RPMI8226 (cell line): ENCODE data around the gene UPF1.

ENCODE experiments used
- DNase-seq: peaks from one replicate; pipeline ENCODE4 v3.0.0-alpha.2; 2015

The UPF1 gene

DNA sequence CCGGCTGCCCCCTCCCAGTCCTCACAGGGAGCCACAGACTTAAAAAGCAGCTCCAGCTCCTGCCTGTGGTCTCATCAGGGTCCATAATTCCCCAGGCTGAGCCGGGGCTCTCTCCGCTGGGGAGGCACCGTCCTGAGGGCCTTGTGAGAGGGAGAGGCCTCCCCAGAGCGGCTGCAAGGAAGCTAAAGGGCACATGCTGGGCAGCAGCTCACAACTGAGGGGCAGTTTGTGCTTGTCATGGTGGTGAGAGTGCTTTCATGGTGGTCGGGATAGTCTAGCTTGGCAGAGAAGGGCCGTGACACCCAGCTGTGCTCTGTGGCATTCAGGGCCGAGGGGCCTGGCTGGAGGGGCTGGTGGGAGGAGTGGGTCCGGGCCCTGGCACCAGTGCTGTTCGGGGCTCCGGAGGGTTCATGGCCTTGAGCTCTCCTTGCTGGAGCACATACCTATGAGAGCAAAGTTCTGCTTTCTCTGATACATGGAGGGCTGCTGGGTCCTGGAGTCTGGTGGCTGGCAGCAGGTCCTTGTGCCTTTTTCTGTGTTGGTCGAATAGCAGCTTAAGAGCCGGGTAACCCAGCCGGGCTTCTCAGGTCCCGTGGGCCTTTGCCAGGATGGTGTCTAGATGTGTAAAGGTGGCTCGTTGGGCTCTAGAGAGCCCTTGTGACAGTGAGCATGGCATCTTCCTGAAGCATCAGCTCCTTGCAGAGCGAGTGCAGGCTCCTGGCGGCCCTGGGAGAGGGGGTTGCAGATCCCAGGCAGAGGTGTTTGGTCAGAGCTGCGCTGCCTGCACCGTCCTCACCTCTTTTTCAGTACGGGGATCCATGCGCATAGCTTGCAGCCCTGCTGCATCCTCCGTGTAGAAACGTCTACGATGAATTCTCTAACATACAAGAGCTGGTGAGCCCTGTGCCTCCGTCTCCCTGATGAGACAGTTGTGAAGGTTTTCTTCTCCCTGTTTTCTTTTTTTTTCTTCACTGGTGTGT lies 8.8 kb downstream of the UPF1 start:
- DNase-seq = no peak

- no peak for DNase-seq
Observed at GRCh38 chr19:18841400-18841799, 9.6 kb downstream of the UPF1 start.

- DNase-seq = no peak
Observed at GRCh38 chr19:18842166-18842565, 10.4 kb downstream of the UPF1 start.

DNA sequence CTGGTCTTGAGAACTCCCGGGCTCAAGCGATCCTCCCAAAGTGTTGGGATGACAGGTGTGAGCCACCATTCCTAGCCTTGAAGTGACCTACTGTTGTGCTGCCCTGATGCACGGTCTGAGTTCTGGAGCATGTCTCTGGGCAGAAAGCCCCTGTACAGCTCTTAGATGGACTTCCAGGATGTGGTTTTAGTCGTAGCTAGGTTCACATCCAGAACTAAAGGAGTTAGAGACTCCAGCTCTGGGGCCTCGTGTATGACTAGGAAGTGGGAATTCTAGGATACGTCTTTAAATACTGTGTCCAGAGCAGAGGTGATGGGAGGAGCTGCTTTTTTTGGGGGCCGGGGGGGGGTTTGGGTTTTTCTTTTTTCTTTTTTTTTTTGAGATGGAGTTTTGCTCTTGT lies 12.2 kb downstream of the UPF1 start:
- DNase-seq = no peak

GRCh38 chr19:18844806-18845329 lies 13.1 kb downstream of the UPF1 start:
- no peak for DNase-seq

- DNase-seq = no peak
Observed at GRCh38 chr19:18845961-18846360, 14.2 kb downstream of the UPF1 start.

DNA sequence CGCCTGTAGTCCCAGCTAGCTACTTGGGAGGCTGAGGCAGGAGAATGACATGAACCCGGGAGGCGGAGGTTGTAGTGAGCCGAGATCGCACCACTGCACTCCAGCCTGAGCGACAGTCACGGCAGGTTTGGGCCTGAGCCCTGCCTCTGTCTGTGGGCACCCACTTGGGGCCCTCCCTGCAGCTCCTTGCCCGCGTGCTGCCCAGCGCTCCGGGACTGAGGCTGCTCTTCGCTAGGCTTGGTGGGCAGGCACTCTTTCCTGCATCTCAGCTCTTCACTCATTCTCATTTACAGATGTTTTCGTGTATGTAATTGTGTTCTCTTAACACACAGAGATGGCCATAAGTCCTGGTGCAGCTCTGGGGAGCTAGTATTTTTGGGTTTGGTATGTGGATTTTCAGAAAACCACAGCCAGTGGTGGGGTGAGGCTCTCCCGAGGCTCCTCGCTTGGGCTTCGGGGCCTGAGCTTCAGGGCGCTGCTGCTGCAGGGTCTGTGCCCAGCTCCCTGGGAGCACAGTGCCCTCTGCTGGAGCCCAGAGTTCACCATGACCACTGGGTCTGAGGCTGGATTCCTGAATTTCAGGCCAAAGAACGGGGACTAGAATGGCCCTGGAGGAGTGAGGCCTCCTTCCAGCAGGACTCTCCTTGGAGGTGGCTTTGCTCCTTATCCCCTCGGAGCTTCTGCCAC lies 15.2 kb downstream of the UPF1 start:
- DNase-seq = peak; percentile 66

- no peak for DNase-seq
Observed at GRCh38 chr19:18847549-18848463, 16.0 kb downstream of the UPF1 start.

GRCh38 chr19:18848878-18849661 lies 17.3 kb downstream of the UPF1 start:
- DNase-seq = no peak

GRCh38 chr19:18849838-18850400 lies 18.2 kb downstream of the UPF1 start:
- DNase-seq = no peak

DNA sequence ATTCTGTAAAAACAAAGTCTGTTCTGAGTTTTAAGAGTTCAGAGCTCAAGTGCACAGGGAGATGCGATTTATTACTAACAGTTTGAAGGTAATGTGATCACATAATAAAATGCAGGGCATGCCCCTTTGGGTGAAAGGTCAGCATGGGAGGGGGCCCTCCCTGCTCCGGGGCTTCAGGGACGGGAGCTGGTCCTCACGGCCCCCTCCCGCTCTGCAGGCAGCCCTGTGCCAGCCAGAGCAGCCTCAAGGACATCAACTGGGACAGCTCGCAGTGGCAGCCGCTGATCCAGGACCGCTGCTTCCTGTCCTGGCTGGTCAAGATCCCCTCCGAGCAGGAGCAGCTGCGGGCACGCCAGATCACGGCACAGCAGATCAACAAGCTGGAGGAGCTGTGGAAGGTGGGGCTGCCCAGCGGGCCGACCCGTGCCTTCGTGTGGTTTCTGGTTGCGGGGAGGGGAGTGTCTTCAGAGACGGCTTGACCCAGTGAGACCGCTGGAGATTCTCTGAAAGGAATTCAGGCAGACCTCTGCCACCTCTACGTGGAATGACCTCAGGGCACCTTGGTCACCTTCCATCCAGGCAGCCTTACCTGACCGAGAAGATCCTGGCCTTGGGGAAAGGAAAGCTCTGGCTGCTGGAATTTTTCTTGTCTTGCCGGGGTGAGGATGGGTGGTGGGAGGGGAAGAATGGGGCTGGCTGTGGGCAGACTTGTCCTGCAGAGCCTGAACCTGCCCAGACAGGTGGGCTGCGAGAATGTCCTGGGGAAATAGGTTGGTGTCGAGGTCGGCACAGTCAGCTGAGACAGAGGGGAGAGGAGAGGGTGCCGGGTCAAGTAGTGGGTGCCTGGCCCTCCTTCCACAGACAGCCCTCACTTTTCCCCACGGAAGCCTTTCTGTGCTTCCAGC lies 19.0 kb downstream of the UPF1 start:
- DNase-seq = no peak

GRCh38 chr19:18851673-18852325 lies 20.0 kb downstream of the UPF1 start:
- DNase-seq = no peak

GRCh38 chr19:18852648-18853047 lies 20.9 kb downstream of the UPF1 start:
- DNase-seq = no peak

DNA sequence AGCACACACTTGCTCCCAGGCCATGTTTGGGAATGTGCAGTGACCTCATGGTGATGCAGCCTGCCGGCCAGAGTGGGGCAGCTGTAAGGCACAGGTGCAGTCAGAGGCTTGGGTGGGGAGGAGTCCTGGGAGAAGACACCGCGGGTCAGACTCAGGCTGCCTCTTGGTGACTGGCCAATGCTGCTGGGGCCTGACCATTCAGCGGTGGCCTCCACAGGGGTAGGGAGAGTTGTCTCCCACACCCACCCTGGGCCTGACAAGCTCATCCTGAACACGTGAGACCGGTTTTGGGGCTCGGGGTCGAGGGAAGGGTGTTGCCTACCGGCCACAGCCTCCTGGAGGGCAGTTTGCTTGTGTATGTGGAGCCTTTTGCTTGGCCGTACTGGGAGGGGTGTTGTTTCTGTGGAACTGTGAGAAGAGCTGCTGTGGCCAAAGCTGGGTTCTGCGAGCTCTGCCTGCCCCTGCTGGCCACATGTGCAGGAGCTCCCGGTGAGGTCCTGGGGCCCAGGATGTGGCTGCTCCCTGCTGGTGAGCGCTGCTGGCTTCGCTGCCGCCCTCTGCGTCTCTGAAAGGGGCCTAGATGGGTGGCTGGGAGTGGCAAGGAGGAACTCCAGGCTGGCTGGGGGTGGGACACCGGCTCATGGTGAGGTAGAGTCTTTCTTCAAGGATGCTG lies 22.1 kb downstream of the UPF1 start:
- DNase-seq = no peak

GRCh38 chr19:18854982-18855381 lies 23.2 kb downstream of the UPF1 start:
- no peak for DNase-seq

DNA sequence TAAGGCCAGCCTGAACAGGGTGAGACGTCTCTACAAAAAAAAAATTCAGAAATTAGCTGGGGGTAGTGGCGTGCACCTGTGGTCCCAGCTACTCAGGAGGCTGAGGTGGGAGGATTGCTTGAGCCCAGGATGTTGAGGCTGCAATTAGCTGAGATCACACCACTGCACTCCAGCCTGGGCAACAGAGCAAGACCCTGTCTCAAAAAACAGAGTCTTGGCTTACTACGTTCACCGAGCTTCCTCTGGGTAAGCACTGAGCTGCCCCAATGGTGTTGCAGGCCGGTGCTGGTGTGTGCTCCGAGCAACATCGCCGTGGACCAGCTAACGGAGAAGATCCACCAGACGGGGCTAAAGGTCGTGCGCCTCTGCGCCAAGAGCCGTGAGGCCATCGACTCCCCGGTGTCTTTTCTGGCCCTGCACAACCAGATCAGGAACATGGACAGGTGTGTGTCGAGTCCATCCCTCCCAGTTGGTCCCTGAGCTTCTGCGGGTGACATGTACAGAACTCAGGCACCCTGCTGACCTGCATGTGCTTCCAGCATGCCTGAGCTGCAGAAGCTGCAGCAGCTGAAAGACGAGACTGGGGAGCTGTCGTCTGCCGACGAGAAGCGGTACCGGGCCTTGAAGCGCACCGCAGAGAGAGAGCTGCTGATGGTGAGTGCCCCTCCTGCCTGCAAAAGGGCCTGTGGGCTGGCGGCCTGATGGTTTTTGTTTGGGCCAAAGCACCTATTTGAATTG lies 24.1 kb downstream of the UPF1 start:
- DNase-seq = no peak

GRCh38 chr19:18856385-18857126 lies 24.8 kb downstream of the UPF1 start:
- no peak for DNase-seq

DNA sequence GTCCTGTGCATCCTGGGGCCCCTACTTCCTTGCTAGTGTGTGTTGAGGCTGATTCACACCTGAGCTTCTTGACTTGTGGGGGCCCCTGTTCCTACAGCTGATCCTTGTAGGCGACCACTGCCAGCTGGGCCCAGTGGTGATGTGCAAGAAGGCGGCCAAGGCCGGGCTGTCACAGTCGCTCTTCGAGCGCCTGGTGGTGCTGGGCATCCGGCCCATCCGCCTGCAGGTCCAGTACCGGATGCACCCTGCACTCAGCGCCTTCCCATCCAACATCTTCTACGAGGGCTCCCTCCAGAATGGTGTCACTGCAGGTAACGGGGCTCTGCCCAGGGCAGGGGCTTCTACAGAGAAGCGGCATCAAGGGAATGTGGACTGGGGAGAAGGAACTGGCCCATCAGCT lies 25.5 kb downstream of the UPF1 start:
- DNase-seq = no peak
